22Rv1 (cell line): ENCODE measurements around the gene CD72.
"Not testable (repeated sequence)": the region's sequence is repeated elsewhere in the genome, so short reads cannot be mapped to it uniquely, and the experiment has no call there.

Experiments
- H3K27ac ChIP-seq: fragments of 450-650 bp; 2 replicates; pipeline ENCODE4 v1.5.1; 2017
- CTCF ChIP-seq: fragments of 450-650 bp; IDR thresholded peaks from 2 replicates; pipeline ENCODE4 v1.5.1; 2017; ENCODE audit warnings: mild to moderate bottlenecking
- ZFX ChIP-seq: fragments of 450-650 bp; IDR thresholded peaks from 2 replicates; pipeline ENCODE4 v1.6.1; 2017; ENCODE audit warnings: antibody characterized with exemption, borderline replicate concordance

CD72 gene

GRCh38 chr9:35603986-35604577 is 14.1 kb downstream of the CD72 start:
- peak overlapping the region; percentile 91 for H3K27ac ChIP-seq
- TF ChIP-seq CTCF (peak; percentile 98), ZFX (no peak)

GRCh38 chr9:35603506-35603985 is 14.7 kb downstream of the CD72 start:
- peak overlapping the region; percentile 91 for H3K27ac ChIP-seq
- TF ChIP-seq ZFX = no peak
- TF ChIP-seq CTCF = no peak

GRCh38 chr9:35599763-35600604 is 18.2 kb downstream of the CD72 start:
- no peak overlapping the region for H3K27ac ChIP-seq

GRCh38 chr9:35598866-35599590 is 19.2 kb downstream of the CD72 start:
- H3K27ac ChIP-seq = no peak overlapping the region
- TF ChIP-seq CTCF (no peak), ZFX (no peak)

More at GRCh38 chr9:35599763-35600604, 18.2 kb downstream of the CD72 start:
- TF ChIP-seq CTCF (no peak), ZFX (no peak)

GRCh38 chr9:35596907-35597306 is 21.3 kb downstream of the CD72 start:
- H3K27ac ChIP-seq = not testable (repeated sequence)

- H3K27ac ChIP-seq = no peak overlapping the region
- TF ChIP-seq CTCF (no peak), ZFX (no peak)
These were observed 23.7 kb downstream of the CD72 start for GRCh38 chr9:35594471-35594870.

GRCh38 chr9:35593581-35593980 is 24.6 kb downstream of the CD72 start:
- H3K27ac ChIP-seq = no peak overlapping the region

GRCh38 chr9:35588506-35588905 is 29.7 kb downstream of the CD72 start:
- H3K27ac ChIP-seq = not testable (repeated sequence)

More at GRCh38 chr9:35593581-35593980, 24.6 kb downstream of the CD72 start:
- TF ChIP-seq CTCF (no peak), ZFX (no peak)

- 0 out of 2 replicates have a peak overlapping the region, but pooled peaks have one; percentile 23 for H3K27ac ChIP-seq
These were observed 33.5 kb downstream of the CD72 start for GRCh38 chr9:35584681-35585080.

GRCh38 chr9:35583521-35583920 is 34.7 kb downstream of the CD72 start:
- H3K27ac ChIP-seq = not testable (repeated sequence)
